ENCODE data around the gene FDXACB1.

FDXACB1 gene, protein sequence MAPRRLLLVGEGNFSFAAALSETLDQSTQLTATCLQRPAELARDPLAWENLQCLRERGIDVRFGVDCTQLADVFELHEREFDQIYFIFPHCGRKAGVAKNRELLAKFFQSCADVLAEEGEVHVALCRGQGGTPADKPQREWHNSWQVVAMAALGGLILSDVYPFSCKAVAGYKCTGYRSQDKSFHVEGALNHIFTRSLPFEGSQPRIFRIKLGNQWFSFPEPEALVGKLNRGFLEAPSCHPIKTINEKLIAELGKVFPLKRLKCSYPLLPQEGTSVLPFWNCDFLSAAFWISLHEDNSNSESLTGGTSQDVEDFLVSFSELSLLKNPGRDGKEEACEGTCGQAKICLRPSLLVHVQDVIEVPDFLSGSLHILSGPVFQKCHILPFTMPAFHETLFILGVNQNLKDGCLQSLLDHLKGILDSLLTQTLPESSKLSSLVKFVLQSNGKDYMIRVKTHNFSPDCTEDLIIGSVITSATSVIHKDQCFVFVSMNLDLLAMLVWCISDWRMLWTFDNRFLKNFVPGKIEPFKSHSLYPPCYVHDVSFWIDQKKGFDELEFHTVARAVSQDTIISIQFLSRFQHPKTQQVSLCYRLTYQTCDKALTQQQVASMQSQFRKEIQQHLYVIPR

DNA sequence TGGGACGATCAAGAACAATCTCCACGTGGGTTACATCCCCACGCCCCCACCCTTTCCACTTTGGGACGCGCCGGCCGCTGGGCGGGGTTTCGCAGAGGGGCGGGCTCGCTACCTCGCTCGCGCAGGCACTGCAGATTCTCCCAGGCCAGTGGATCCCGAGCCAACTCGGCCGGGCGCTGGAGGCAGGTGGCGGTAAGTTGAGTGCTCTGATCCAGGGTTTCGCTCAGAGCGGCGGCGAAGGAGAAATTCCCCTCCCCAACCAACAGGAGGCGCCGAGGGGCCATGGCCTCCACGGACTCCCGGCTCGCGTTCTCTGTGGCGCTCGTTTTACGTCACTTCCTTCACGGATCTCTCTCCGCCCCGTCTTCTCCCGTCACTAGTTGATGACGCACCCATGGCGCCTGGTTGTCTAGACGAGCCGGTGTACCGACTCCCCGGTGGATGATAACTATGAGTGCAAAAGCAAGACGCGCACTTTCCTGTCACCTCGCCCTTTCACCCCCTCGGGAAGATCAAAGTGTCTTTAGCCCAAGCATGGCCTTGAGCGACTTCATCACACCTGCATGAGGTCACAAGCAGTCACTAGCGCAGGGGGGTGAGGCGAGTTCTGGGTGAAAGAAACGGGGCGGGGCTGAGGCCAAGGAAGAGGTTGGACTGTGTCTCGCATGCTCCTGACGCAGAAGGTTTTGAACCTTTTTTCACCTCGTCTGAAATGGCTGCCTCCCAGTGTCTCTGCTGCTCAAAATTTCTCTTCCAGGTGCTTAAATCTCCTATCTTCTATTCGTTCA lies at the start of gene FDXACB1, which contains the start of gene CFAP68:
FDXACB1 (minus strand) TSS at position 317 of the 788 bp plus-strand sequence; CDS start at position 284, 33 bp downstream.
CFAP68 (plus strand) TSS at position 693 of the 788 bp plus-strand sequence; CDS start at position 713, 20 bp downstream.
- peak; percentile 93 for DNase-seq (ENCODE audit: low read depth)

DNA sequence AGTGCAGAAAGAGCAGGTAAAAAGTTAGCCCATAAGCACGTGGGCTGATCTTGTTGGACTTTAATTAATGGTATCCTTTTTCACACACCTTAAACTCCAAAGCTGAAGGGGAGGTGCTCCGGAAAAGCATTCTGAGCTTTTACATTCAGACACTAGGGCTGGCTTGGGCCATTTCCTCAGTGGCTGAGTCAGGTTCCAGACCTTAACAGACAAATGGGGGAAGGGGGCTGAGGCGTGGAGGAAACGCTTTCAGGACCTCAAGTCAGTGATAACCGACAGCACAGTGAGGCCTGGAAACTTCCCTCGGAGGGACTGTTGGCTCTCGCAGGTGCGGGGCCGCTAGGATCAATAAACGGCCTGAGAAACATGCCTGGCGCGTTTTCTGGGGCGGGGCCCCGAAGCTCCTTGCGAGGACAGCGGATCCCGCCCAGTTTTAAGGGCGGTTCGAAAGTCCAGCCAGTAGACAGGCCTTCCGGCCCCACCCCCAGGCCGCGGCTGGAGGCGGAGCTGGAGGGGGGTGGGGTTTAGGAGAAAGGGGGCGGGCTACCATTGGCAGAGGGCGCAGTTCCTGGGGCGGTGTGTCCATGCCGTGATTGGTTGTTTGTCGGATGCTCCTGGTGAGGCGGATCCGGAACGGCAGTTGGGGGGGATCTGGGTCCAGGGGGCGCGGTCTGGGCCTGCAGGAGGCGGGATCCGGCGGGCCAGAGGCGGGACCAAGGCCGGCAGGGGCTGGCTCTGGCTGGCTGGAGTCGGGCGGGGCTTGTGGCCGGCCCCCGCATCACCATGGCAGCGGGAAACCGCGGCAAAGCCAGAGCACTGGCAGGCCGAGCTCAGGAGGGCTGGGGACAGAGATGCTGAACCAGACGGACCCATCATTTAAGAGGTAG lies 47.8 kb upstream of the FDXACB1 start:
- DNase-seq (ENCODE audit: low read depth) = peak; percentile 79

DNA sequence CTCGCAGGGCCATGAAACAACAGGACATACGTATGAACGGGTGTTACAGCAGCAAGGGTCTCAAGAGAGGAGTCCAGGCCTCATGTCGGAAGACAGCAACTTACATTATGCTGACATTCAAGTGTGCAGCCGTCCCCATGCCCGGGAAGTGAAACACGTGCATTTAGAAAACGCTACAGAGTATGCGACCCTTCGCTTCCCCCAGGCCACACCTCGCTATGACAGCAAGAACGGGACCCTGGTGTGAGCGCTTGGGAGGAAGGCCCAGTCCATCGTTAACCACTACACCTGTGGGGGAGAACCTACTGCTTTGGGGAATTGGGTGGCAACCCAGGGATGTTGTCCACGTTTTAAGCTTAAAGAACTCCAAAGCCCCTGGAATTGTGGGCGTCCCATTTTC lies 47.0 kb upstream of the FDXACB1 start:
- no peak for DNase-seq (ENCODE audit: low read depth)

DNA sequence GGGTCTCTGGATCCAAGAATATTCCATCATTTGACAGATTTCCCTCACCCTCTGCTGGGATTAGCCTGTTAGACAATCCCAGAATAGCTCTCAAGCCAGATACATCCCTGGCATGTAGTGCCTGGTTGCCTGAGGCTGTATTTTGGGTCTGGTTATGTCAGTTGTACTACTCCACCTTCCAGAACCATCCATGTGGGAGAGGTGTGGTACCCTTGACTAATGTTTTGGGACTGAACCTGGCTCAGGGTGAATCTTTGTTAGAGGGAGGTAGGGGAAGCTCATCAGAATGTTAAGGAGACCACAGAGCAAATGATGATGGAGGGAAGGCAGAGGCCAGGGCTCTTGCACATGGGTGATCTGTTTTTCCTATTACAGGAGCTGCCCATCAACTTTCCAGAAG lies 45.0 kb upstream of the FDXACB1 start:
- DNase-seq (ENCODE audit: low read depth) = no peak

DNA sequence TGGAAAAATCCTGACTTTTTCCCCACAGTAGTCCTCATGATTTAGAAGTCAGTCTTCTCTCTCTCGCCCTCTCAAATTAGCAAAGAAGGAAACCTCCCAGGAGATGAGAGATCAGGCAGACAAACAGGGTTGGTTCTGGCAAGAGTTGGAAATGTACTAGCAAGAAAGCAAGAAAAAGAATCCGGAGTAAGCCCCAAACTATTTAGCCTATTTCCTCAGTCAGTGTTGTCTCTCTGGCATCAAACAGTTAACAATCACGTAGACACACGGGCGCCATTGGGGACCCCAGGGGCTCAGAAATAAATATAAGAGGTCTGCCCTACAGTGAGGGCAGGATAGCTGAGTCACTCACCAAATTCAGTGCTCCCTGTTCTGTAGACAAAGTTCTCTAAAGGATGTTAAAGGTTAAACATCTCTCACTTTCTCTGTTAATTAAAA lies 44.4 kb upstream of the FDXACB1 start:
- no peak for DNase-seq (ENCODE audit: low read depth)

DNA sequence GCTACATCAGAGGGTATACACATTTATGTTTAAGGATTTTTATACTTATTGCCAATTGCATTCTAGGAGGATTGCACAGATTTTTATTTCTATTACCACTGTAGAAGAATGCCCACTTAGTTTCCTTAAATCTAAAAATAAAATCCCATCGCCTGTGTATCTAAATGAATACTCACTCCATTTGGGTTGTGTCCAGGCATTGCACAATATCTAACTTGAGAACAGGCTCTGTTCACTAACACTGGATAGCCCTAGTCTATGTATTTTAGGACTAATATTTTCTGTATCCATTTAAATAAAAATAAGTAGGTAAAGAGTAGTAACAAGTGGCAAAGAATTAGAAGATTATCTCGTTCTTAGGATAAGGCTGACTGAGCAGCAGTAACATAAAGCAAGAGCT lies 43.8 kb upstream of the FDXACB1 start:
- no peak for DNase-seq (ENCODE audit: low read depth)

DNA sequence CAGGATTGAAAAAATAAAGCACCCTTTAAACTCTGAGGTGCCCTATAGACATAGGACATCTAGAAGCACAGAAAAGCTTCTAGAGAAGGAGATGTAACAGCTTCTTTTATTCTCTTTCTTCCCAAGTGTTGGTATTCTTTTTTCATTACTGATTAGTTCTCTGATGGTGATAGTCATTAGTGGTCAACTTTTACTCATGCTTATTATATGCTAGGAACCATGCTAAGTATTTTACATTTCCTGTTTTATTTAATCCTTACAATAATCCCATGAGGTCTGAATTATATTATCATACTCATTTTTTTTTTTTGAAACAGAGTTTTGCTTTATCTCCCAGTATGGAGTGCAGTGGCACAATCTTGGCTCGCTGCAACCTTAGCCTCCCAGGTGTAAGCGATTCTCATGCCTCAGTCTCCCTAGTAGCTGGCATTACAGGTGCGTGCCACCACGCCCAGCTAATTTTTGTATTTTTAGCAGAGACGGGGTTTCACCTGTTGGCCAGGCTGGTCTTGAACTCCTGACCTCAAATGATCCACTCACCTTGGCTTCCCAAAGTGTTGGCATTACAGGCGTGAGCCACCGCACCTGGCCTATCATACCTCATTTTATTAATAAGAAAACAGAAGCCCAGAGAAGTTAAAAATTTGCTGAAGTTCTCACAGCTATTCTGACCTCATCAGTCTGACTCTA lies 42.7 kb upstream of the FDXACB1 start:
- no peak for DNase-seq (ENCODE audit: low read depth)

DNA sequence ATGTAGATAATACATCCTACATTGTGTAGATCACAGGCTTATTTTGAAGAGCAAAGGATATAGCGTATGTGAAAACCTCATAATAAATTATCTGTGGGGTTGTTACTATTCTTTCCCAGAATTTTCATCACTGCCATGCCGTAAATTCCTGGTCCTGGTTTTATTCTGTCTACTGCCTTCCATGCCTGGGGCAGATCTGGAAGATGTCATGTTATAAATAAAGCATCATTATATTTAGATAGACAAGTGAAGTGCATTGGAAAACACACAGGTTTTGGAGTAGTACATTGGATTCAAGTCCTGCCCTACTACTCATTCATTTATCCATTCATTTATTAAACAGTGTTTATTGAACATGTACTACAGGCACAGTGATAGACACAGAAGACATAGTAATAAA lies 41.9 kb upstream of the FDXACB1 start:
- no peak for DNase-seq (ENCODE audit: low read depth)

DNA sequence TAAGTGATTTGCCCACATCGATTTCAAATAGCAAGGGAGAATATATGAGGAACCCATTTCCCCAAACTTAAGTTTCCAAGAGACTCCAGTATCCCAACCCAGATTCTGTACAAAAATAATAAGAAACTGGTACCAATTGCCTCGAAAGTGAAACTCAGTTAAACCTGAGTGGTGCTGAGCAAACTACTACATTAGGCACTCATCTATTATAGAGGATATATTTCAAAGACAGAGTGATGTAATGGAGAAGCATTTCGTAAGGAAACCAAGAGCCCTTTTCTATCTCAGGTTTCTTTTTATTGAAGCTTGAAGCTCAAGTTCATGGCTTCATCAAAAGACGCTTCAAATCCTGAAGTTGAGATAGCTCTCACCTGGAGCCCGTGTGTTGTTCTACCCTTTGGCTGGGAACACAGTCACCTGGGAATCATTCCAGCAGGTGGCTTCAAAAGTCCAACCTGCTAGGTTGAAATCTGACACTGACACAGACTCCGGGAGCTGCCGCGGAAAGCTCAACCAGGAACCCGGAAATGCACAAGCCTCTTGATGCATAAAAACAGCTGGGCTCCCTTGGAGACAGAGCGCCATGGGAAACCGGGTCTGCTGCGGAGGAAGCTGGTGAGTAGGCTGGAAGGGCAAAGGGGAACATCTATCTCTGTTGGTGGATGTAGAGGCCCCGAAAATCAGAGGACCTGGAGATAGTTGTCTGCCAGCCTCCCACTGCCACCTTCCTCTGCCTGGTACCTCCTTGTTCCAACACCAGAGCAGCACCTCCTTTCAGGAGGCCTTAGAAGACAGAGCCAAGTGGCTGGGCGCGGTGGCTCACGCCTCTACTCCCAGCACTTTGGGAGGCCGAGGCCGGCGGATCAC lies 39.7 kb upstream of the FDXACB1 start, which contains the start of gene C11orf52:
C11orf52 (plus strand) TSS at position 524 of the 867 bp plus-strand sequence; CDS start at position 584, 60 bp downstream.
- DNase-seq (ENCODE audit: low read depth) = no peak

DNA sequence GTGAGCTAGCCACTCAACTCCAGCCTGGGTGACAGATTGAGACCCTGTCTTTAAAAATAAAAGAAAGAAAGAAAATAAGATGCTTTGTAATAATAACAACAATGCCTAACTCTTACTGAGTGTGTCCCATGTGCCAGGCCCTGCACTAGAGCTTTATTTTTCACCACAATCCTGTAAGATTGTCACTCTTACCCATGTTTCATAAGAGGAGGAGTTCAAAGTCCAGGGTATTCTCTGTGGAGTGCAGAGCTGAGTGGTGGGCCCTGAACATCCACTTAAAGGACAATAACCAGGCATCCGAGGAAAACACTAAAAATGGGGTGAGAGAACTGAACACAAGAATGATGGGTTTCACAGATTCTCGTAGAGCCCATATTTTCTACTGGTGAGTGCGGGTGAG lies 38.8 kb upstream of the FDXACB1 start:
- DNase-seq (ENCODE audit: low read depth) = no peak

DNA sequence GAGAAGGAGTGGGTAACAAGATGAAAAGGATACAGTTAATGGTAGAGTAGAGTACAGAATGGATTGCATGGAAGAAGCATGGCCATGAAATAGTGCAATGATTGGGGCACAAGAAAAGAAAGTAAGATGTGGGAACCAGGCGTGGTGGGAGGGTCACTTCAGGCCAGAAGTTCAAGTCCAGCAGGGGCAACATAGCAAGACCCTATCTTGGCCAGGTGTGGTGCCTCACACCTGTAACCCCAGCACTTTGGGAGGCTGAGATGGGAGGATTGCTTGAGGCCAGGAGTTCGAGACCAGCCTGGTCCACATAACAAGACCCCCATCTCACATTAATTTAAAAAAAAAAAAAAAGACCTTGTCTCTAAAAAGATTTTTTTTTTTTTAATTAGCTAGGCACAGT lies 38.3 kb upstream of the FDXACB1 start:
- no peak for DNase-seq (ENCODE audit: low read depth)

DNA sequence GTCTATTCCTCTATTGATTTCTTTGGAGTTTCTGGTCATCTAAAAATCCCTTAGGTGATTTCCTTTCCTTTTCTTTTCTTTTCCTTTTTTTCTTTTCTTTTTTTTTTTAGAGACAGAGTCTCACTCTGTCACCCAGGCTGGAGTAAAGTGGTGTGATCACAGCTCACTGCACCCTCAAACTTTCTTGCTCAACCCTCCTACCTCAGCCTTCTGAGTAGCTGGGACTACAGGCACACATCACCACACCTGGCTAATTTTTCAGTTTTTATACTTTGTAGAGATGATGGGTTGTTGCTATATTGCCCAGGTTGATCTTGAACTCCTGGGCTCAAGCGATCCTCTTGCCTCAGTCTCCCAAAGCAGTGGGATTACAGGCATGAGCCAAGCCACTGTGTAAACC lies 37.8 kb upstream of the FDXACB1 start:
- DNase-seq (ENCODE audit: low read depth) = no peak

DNA sequence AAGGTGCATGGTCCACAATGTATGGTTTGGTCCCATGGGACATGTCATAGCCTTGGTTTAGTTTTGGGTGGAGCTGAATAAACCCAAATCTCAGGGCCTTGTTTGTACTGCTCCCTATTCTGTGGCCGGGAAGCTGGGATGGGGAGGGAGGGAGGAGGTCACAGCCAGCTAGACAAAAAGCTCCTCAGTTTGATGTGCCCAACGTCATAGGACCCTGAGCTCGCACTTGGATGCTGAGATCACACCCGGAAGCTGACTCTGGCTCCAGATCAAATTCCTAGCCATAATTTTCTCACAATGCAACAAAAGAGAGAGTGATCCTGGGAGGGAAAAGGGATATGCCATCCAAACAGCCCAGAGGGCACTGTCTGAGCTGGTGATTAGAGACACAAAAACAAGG lies 35.0 kb upstream of the FDXACB1 start:
- no peak for DNase-seq (ENCODE audit: low read depth)

DNA sequence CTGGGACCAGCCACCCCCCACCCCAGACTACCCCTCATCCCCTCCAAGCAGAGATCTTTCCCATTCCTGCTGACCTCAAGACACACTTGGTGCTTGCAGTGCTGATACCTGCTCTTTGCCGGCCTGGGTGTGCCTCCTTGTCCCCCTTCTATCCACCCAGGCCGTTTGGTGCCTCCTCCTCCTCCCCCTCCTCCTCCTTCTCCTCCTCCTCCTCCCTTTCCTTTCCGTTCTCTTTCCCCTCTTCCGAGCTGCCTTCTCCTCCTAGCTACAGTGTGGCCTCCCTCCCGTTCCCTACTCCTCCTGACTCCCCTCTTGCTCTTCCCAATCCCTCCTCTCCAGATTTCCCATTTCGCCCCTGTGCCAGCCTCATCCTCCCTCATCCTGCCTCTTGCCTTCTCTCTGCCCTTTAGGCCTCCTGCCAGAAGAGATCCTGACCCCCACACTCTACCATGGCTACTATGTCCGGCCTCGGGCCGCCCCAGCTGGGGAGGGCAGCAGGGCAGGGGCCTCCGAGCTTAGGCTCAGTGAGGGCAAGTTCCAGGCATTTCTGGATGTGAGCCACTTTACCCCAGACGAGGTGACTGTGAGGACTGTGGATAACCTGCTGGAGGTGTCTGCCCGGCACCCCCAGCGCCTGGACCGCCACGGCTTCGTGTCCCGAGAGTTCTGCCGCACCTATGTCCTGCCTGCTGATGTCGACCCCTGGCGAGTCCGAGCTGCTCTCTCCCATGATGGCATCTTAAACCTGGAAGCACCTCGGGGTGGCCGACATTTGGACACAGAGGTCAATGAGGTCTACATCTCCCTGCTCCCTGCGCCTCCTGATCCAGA lies 34.3 kb upstream of the FDXACB1 start:
- DNase-seq (ENCODE audit: low read depth) = no peak

DNA sequence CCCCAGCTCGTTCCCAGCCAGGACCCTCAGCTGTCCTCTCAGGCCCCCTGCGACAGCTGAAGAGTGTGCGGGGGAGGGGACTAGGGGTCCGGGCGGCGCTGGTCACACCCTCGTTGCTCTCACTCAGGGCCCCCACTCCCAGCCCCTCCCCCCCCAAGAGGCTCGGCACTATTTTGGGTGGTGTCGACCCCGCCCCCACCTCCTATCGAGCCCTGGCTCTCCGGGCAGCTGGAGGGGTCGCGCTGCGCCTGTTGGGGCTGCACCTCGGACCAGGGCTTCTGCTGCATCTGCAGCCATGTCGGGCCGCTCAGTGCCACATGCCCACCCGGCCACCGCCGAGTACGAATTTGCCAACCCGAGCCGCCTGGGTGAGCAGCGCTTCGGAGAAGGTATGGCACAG lies 33.6 kb upstream of the FDXACB1 start, which contains the start of gene HSPB2:
HSPB2 (plus strand) TSS at position 200 of the 400 bp plus-strand sequence; CDS start at position 296, 96 bp downstream.
- no peak for DNase-seq (ENCODE audit: low read depth)

DNA sequence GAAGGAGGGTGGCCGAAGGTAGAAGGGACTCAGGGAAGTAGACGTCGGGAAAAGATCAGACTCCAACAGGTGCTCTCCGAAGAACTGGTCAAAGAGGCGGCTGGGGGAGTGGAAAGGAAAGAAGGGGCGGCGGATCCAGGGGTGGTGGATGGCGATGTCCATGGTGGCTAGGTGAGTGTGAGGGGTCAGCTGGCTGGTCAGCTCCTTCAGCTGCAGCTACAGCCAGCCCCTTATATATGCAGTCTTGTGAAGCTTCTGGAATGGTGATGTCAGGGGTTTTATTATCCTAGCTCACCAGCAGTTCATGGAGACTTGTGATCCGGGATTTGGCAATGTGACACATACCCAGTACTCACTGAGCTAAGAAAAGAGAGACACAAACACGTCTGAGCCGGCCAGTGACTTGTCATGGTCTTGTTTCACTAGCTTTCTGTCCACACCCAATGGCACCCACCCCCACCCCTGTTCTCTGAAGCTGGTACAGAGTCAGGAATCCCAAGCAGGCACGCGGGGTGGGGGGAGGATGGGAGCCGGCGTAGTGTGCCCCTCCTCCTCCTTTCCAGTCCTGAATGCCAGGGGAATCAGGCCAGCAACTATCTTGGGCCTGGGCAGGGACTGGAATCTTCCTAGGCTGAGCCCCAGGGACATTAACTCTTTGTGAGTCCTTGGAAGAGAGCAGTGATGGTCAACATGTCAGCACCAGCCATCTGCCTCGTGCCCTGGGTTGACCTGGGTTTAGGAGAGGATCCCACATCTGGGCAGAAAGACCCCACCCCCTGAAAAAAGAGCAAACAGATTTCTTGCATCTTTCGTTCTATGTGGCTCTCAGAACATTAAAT lies 32.8 kb upstream of the FDXACB1 start, which contains the start of gene CRYAB:
CRYAB (minus strand) TSS at position 208 of the 839 bp plus-strand sequence; CDS start at position 162, 46 bp downstream.
- no peak for DNase-seq (ENCODE audit: low read depth)

DNA sequence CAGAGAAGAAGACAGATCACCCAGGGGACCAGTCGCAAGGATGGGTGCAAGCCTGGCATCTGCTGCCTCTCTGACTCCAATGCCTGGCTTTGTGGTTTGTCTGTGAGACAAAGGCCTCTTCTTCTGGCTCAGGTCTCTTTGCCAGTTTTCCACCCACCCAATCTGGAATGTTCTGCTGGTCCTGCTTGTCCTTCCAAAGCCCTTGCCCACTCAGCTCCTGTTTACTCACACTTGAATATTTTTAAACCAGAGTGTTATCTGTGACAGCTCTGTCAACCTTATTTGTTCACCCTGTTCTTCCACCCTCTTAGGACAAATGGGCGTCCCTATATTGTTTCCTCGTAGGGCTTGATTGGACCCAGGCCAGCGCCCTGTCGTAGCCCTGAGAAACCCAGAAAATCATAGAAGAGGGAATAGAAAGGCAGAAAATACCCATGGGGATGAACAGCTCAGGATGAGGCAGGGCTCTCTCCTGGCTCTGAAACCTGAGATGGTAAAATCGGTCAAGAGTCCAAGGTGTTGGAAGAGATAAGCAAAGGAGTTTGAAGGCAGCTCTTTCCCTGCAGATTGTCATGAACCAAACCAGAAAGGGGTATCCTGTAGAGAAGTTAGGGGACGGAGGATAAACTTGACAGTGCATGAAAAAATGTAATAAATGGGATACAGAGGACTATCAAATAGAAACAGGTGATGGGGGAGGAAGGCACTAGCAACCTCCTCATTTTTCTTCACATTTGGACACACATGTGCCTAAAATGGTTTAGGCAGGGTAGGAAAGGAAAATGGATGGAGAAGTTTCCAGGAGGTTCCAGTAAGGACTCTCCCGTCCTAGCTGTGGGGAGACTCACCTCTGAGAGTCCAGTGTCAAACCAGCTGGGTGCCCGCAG lies 32.0 kb upstream of the FDXACB1 start:
- DNase-seq (ENCODE audit: low read depth) = no peak

Data from HS-5 (cell line).